HFF-Myc (cell line): ENCODE results near the gene CYTL1.

ENCODE experiments used
- DNase-seq: peaks from one replicate; pipeline ENCODE4 v3.0.0-alpha.2; 2011; ENCODE audit warnings: low read depth; ENCODE audit errors: extremely low read depth
- H3K4me3 ChIP-seq: replicated peaks from 2 replicates; pipeline ENCODE4 v1.5.1; 2011; ENCODE audit warnings: low read depth, mild to moderate bottlenecking, control low read depth, low read length
- CTCF ChIP-seq: IDR thresholded peaks from 2 replicates; pipeline ENCODE4 v1.5.1; 2012; ENCODE audit warnings: mild to moderate bottlenecking, low read depth, low read length, control low read depth; ENCODE audit errors: missing control alignments

The CYTL1 gene

DNA sequence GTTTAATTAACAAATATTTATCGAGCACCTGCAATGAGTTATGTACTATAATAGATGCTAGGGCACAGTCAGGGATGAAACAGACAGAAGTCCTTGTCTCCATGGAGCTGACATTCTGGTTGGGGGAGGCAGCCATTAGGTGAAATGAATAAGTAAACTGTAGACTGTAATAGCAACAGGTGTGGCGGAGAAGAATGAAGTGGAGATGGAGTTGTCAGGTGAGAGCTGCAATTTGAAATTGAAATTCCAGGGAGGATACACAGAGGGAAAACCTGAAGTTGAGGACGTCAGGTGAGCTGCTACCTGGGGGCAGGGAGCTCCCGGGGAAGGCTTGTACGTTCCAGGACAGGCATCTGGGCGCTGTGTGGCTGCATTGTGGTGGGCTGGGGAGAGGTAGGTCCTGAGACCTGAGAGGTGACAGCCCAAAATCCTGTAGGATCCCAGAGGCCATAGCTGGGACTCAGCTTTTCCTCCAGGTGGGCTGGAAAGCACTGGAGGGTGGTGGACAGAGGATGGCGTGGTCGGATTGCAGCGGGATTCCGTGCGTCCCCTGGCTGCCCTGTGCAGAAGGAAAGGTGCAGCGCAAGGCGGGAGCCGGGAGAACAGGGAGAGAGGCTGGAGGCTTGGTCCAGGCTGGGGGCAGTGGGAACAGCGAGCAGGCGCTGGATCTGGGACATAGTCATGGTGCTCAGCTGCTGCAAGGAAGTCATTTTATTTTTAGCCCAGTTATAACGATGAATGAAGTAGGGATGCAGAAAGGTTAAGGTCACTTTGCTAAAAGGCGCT lies 24.8 kb downstream of the CYTL1 start:
- TF ChIP-seq CTCF, result no peak
- DNase-seq, result no peak
- no peak overlapping the region for H3K4me3 ChIP-seq

GRCh38 chr4:4992833-4993232 lies 26.4 kb downstream of the CYTL1 start:
- H3K4me3 ChIP-seq, result no peak overlapping the region
- no peak for TF ChIP-seq CTCF
- DNase-seq, result no peak

DNA sequence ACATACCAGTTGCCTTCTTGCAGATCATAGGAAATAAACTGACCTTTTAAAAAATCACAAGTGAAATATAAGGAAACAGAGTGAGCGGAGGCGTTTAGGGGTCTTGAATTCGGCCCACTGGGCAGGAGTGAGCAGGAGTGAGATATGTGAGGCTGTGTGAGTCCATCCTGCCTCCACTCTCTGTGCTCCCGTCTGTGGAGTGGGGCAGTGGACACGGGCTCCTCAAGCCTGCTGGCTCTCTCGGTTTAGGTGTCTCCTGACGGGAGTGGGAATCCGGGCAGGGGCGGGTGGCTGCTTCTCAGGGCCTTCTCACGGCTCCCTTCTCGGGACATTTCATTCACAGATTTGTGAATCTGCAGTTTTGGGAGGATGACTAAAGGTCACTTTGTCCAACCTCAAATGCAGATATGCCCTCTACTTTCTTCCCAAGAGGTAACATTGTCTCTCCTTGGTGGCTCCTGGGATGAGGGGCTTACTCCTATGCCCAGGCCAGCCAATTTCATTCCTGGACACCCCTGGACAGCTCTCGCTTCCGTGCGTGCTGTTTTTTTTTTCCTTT lies 27.6 kb downstream of the CYTL1 start:
- no peak for DNase-seq
- TF ChIP-seq CTCF, result no peak
- no peak overlapping the region for H3K4me3 ChIP-seq

- no peak overlapping the region for H3K4me3 ChIP-seq
- DNase-seq, result peak; percentile 40
Measured at GRCh38 chr4:4990857-4991540, 28.3 kb downstream of the CYTL1 start.

DNA sequence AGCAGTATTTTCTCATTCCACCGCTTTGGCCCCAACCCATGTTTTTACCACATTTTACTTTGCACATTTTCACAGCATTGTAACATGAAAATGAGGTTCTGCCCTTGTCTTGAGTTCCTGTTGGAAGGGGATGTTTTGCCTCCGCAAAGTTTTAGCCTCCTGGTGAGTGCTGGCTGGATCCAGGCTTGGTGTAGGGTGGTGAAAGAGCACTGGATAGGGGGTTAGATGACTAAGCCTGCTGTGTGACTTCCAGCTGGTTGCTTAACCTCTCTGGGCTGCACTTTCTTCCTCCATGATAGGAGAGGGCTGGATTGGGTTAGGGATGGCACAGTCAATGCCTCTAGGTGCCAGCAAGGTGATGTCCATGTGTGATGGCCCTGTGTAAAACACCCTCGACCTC lies 28.9 kb downstream of the CYTL1 start:
- no peak overlapping the region for H3K4me3 ChIP-seq
- TF ChIP-seq CTCF, result no peak
- no peak for DNase-seq

More at GRCh38 chr4:4990857-4991540, 28.3 kb downstream of the CYTL1 start:
- no peak for TF ChIP-seq CTCF

DNA sequence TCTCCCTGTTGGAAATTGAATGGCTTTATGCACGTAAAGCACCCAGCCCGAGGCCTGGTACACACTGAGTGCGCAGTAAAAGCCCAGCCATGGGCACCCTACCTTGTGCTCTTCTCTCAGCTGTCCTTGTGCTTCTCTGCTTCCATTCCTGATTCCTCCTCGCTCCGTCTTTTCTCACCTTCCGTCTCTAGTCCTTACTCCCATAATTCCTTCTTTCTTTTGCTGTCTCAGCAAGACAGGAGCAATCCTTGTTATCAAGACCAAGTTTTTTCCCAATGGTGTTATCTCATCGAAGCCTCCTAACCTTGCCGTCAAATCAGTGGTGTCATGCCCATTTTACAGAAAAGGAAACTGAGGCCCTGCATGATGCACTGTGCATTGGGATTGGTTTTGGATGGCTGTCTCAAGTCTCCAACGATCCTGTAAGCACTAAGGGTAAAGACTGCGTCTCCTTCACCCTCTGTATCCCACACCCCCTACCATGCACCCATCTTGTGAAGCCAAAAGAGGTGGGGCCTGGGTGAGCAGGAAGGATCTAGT lies 30.1 kb downstream of the CYTL1 start:
- DNase-seq, result no peak
- TF ChIP-seq CTCF, result no peak
- H3K4me3 ChIP-seq, result no peak overlapping the region
